Small intestine (tissue), 7 donors: ENCODE measurements around the gene COL1A2. TPM values are rescaled to one million over a fixed set of nuclear protein-coding genes. Genes with fewer than 3 reads are reported as not detected.
A peak's percentile ranks its signal among the peaks of the same experiment; 100 is the strongest.

Source experiments
- DNase-seq, 2 donors: peaks; one replicate each; pipeline versions ENCODE4 v3.0.0 to v3.0.0-alpha.2; 2013
- FAIRE-seq: peaks from 2 replicates; lab custom pipeline; 2012; peaks lifted over from hg19 to GRCh38; lab: Jason Lieb, UNC
- H3K27ac ChIP-seq, 3 donors: one replicate each; pipeline ENCODE4 v1.5.1; 2013; ENCODE audit warnings: low read length in 2 of 3, mild to moderate bottlenecking in 2 of 3, control low read depth in 1 of 3, inconsistent platforms in 1 of 3, low read depth in 1 of 3, moderate library complexity in 1 of 3
- H3K27me3 ChIP-seq, 3 donors: one replicate each; pipeline ENCODE4 v1.6.1; 2013; ENCODE audit warnings: low read length in 3 of 3, inconsistent platforms in 1 of 3; ENCODE audit not compliant: control insufficient read depth in 3 of 3, insufficient read depth in 3 of 3
- H3K36me3 ChIP-seq, 3 donors: one replicate each; pipeline ENCODE4 v1.6.1; 2013; ENCODE audit warnings: low read length in 3 of 3, inconsistent platforms in 1 of 3, low read depth in 1 of 3, mild to moderate bottlenecking in 1 of 3, moderate library complexity in 1 of 3; ENCODE audit not compliant: control insufficient read depth in 3 of 3, insufficient read depth in 2 of 3
- H3K4me1 ChIP-seq, 3 donors: one replicate each; pipeline ENCODE4 v1.6.1; 2013; ENCODE audit warnings: low read length in 2 of 3, inconsistent platforms in 1 of 3, low read depth in 1 of 3, mild to moderate bottlenecking in 1 of 3, moderate library complexity in 1 of 3; ENCODE audit not compliant: control insufficient read depth in 3 of 3, insufficient read depth in 2 of 3
- H3K4me3 ChIP-seq, 3 donors: one replicate each; pipeline ENCODE4 v1.5.1; 2013; ENCODE audit warnings: low read length in 3 of 3, control low read depth in 1 of 3, inconsistent platforms in 1 of 3, low read depth in 1 of 3, mild to moderate bottlenecking in 1 of 3, moderate library complexity in 1 of 3
- H3K9me3 ChIP-seq, 2 donors: one replicate each; pipeline ENCODE4 v1.6.1; 2013; ENCODE audit warnings: low read depth in 1 of 2, low read length in 1 of 2; ENCODE audit not compliant: control insufficient read depth in 2 of 2, insufficient read depth in 1 of 2
- WGBS, 3 donors: extraction: QIAGEN DNeasy Blood & Tissue Kit; methylation state at CpG; one replicate each; pipeline ENCODE4 v1.1.7; 2013; 5-methylcytosine and 5-hydroxymethylcytosine counted together
- polyA plus RNA-seq, 4 donors: library from polyadenylated mRNA; stranded (reverse) in 3 of 4; unstranded in 1 of 4; fragments of 200-250 nt in 3 of 4; fragments of 120-200 nt in 1 of 4; gene quantifications; one replicate each; pipeline versions ENCODE4 v1.2.1 to v1.2.3, GENCODE V29; 2013
- donor health status: healthy with polysubstance abuse.
- donor health status: control.
- donor health status: control.
- donor health status: Bipolar disorder and iron deficiency.
- donor health status: healthy.

COL1A2 gene
- polyA plus RNA-seq, 4 donors = 2.0 to 350 (median 44.2) TPM

- Histone ChIP-seq H3K27me3 (no peaks in the 10 kb centered on the region), H3K9me3 (no peaks in the 10 kb centered on the region), H3K36me3 (peaks cover 0 to 4% (median 0%) of the 10 kb centered on the region in 3 donors), H3K27ac (no peak overlapping the region), H3K4me3 (no peak overlapping the region), H3K4me1 (no peaks in the 10 kb centered on the region)
- DNase-seq (no peak), FAIRE-seq (no peak)
These were observed 20.3 kb downstream of the COL1A2 start for GRCh38 chr7:94414980-94415379.

DNA sequence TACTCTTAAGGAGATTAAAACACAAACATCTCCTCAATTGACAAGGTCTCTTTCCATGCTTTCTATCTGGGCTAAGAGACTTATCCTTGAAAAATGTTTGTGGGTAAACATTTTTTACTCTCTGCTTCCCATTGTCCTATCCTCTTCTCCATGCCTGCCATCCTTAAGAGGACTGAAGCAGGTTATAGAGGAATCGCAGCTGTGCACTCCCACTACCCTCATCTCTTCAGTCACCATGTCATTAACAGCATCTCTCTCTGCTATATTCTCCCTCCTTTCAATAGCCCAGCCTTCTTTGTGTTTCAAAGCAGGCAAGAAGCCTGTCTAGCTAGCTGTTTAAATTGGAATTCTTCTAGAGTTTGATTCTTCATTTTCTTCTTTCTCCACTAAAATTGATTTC is 22.6 kb downstream of the COL1A2 start:
- Histone ChIP-seq H3K36me3 (peaks cover 0 to 4% (median 0%) of the 10 kb centered on the region in 3 donors), H3K27me3 (no peaks in the 10 kb centered on the region), H3K27ac (peak overlapping the region in 1 of 3 donors; percentile 50), H3K4me3 (no peak overlapping the region), H3K9me3 (no peaks in the 10 kb centered on the region), H3K4me1 (no peaks in the 10 kb centered on the region)
- FAIRE-seq (no peak), DNase-seq (no peak)
- WGBS, 3 donors = 82 to 90% (median 86%) methylated on average over 1 of the region's 1 CpG

- Histone ChIP-seq H3K36me3 (peaks cover 0 to 2% (median 0%) of the 10 kb centered on the region in 3 donors), H3K4me3 (no peak overlapping the region), H3K4me1 (peaks cover 0 to 4% (median 0%) of the 10 kb centered on the region in 3 donors), H3K9me3 (no peaks in the 10 kb centered on the region), H3K27me3 (no peaks in the 10 kb centered on the region), H3K27ac (no peak overlapping the region)
- DNase-seq (no peak), FAIRE-seq (no peak)
- WGBS, 3 donors = 81 to 89% (median 85%) methylated on average over 3 of the region's 3 CpGs
These were observed 23.2 kb downstream of the COL1A2 start for GRCh38 chr7:94417901-94418300.

DNA sequence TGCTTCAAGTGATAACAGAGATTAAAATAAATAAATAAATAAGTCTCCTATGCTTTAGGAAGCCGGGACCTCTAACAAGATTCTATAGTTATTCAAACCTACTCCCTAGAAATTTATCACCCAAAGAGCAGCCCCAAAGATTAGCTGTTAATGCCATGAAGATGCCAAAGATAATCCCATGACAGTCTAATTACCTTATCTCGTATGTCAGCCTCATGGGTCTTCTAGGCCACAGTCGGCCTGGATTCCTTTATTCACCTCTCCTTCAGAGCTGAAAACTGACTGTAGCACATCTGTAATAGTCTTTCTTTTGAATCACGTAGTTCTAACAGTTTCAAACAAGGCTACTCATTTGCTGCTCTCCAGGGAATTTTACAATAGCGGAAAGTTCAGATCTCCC is 24.2 kb downstream of the COL1A2 start:
- Histone ChIP-seq H3K9me3 (no peaks in the 10 kb centered on the region), H3K27me3 (no peaks in the 10 kb centered on the region), H3K36me3 (peaks cover 0 to 2% (median 0%) of the 10 kb centered on the region in 3 donors), H3K27ac (no peak overlapping the region), H3K4me1 (peaks cover 0 to 4% (median 0%) of the 10 kb centered on the region in 3 donors), H3K4me3 (no peak overlapping the region)
- FAIRE-seq = no peak
- 68 to 80% (median 76%) methylated on average over 5 of the region's 5 CpGs for WGBS, 3 donors
- DNase-seq = no peak

- WGBS, 3 donors = 75 to 80% (median 79%) methylated on average over 6 of the region's 6 CpGs
- peaks cover 0 to 4% (median 0%) of the 10 kb centered on the region in 3 donors for H3K4me1 ChIP-seq
- no peaks in the 10 kb centered on the region for H3K9me3 ChIP-seq
- no peaks in the 10 kb centered on the region for H3K27me3 ChIP-seq
- H3K27ac ChIP-seq = peak overlapping the region in 1 of 3 donors; percentile 10
- no peak for DNase-seq
- H3K4me3 ChIP-seq = no peak overlapping the region
- peaks cover 0 to 2% (median 0%) of the 10 kb centered on the region in 3 donors for H3K36me3 ChIP-seq
- FAIRE-seq = no peak
These were observed 25.6 kb downstream of the COL1A2 start for GRCh38 chr7:94420328-94420727.

DNA sequence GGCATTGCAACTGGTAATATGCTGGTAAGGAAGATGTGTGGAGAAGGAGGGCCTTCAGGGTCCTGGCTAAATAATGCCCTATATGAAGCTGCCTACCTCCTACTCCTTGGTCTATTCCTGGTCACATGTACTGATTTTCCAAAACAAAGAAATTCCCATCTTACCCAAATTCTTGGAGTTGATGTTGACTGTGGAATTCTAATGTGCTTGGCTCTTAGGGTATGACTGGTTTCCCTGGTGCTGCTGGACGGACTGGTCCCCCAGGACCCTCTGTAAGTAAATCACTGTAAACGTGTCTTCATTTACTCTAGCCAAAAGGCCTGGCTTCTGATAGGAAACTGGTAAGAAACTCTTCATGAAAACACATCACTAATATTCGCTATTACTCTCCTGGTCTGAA is 27.0 kb downstream of the COL1A2 start:
- Histone ChIP-seq H3K27me3 (no peaks in the 10 kb centered on the region), H3K4me1 (peaks cover 0 to 4% (median 0%) of the 10 kb centered on the region in 3 donors), H3K9me3 (no peaks in the 10 kb centered on the region), H3K27ac (no peak overlapping the region), H3K36me3 (peaks cover 0 to 7% (median 2%) of the 10 kb centered on the region in 3 donors), H3K4me3 (no peak overlapping the region)
- 67 to 83% (median 81%) methylated on average over 3 of the region's 3 CpGs for WGBS, 3 donors
- DNase-seq (no peak), FAIRE-seq (no peak)

GRCh38 chr7:94422136-94422535 is 27.4 kb downstream of the COL1A2 start:
- Histone ChIP-seq H3K27me3 (no peaks in the 10 kb centered on the region), H3K4me1 (peaks cover 0 to 4% (median 0%) of the 10 kb centered on the region in 3 donors), H3K9me3 (no peaks in the 10 kb centered on the region), H3K27ac (no peak overlapping the region), H3K4me3 (no peak overlapping the region), H3K36me3 (peaks cover 0 to 11% (median 2%) of the 10 kb centered on the region in 3 donors)
- DNase-seq = no peak
- no peak for FAIRE-seq
- WGBS, 3 donors = 9 to 41% (median 26%) methylated on average over 1 of the region's 1 CpG

DNA sequence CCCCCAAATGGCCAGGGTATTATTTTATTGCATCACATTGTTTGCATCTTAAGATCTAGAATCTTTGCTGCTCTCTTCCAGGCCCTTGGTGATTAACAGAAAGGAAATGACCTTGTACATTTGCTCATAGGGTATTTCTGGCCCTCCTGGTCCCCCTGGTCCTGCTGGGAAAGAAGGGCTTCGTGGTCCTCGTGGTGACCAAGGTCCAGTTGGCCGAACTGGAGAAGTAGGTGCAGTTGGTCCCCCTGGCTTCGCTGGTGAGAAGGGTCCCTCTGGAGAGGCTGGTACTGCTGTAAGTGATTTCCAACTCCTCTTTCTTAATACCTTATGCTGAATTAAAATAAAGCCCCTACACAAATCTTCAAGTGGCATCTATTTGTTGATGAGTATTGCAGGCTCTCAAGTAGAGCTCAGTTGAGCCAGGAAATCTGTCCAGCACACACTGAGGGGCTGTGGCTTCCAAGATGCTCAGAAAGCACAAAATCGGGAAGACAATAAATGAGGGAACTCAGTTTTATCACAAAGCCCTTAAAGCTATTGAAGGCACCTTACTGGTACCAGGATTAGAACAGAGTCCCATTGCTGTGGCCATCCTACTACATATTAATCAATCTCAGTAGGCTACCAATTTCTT is 28.2 kb downstream of the COL1A2 start:
- Histone ChIP-seq H3K27ac (no peak overlapping the region), H3K9me3 (no peaks in the 10 kb centered on the region)
- 69 to 74% (median 72%) methylated on average over 5 of the region's 5 CpGs for WGBS, 3 donors

More for the DNA sequence above, 28.2 kb downstream of the COL1A2 start:
- peaks cover 0 to 9% (median 2%) of the 10 kb centered on the region in 3 donors for H3K36me3 ChIP-seq
- no peak overlapping the region for H3K4me3 ChIP-seq
- FAIRE-seq (no peak), DNase-seq (no peak)
- H3K4me1 ChIP-seq = peaks cover 0 to 4% (median 0%) of the 10 kb centered on the region in 3 donors
- no peaks in the 10 kb centered on the region for H3K27me3 ChIP-seq
